HG03095 (cell line): ENCODE measurements around the gene MAML3.

Source experiments
- ATAC-seq: cut with Tn5 transposase; IDR thresholded peaks from one replicate; pipeline ENCODE4 v1.9.1; 2021; ENCODE audit warnings: moderate library complexity; ENCODE audit not compliant: unreplicated experiment

The MAML3 gene

DNA sequence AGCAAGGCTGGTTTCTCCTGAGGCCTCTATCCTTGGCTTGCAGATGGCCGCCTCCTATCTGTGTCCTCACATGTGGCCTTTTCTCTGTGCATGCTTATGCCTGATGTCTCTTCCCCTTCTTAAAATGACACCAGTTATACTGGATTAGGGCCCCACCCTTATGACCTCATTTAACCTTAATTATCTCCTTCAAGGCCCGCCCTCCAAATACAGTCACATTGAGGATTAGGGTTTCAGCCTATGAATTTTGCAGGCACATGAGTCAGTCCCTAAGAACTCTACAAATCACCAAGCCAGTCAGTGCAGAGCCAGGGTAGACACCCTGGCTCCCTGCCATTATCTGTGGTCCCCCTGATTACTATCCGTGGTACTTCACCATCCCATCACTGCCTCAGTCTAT lies 51.6 kb downstream of the MAML3 start:
- ATAC-seq: no peak

DNA sequence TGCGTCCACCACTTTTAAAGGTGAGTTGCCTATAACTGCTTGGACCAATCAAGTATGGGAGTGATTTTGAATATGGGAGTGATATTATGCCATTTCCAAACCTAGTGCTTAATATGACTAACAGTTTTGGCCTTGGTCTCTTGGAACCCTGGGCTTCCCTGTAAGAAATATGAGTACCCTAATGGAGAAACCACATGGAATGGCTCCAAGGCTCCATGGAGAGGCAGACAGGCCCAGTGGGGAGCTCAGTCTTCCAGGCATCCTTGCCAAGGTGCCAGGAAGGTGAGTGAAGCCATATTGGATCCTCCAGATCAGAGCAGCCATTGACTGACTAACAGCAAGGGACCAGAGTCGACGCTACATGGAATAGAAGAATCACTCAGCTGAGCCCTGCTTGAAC lies 53.2 kb downstream of the MAML3 start:
- ATAC-seq: no peak

DNA sequence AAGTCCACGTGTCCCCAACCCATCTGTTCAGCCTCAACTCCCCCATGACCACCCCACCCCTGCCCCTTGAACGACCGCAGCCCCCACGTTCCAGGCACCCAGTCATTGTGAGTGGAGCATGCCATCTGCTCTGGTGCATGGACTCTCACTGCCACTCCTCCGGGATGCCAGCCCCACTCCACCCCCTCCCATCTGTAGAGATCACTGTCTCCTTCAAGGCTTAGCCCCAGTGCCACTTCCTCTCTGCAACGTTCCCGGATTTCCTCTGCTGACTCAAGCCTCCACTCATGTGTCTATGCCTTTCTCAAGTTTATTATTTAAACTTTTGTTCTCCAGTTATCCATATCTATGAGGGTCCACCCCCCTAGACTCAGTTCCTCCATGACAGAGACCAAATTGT lies 54.0 kb downstream of the MAML3 start:
- ATAC-seq: no peak

DNA sequence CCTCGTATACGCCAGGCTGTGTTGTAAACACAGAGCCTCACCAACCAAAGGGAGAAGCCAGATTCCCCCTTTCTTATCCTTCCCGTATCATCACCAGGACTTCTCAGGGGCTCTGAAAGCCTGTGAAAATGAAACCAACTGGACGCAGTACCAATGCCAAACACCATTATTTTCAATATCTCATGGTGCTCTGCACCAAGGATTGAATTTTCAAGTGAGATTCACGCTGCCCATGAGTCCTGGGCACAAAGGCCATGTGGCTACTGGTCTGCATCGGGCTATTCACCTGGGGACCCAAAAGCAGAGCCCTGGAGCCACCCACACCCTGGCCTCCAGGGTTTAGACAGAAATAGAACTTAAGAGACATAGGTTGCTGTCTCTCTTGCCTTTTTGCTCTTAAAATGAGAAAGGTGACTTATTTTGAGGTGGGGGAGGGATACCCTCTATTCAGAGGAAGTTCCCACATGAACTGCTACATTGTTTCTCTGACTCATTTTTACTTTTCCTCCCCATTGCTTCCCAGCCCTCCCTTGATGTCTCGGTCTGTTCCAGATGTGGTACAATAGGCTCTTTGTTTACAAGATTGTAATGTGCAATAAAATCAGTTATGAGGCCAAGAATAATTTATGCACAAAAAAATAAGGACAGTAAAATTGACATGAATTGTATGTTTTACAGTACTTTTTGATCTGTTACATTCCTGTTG lies 55.4 kb downstream of the MAML3 start:
- ATAC-seq: no peak

DNA sequence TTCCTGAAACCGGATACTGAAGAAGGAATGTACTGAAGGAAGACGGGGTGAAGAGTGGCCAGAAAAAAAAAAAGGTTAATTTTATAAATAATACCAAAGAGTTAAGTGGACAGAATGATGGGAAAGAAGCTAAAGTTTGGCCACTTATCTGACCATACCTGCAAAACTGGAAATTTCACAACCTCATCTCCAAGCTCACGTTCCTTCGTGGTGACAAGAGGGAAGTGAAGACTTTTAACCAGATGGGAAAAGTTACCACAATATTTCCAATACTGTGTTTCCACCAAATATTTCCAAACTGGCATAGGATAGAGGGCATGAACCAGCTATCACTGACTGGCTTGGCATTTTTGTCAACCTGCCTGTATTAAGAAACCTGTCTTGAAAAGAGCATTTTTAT lies 56.4 kb downstream of the MAML3 start:
- no peak for ATAC-seq

DNA sequence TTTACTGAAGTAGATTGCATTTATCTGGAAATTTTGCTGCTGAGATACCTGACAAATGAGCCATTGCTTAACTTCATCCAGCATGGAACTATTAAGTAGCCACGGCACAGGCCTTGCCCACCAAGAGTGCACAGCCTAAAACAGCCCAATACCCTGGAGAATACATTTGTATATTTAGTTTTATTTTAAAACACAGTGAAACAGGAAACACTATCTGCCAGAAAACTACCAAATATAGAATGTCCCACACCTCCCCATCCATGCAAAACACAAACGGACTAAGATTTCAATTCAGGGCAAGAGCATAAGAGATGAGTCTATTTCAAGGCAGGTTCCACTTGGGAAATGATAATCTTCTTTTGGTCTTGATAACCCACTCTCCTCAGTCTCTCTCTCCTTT lies 57.1 kb downstream of the MAML3 start:
- no peak for ATAC-seq

DNA sequence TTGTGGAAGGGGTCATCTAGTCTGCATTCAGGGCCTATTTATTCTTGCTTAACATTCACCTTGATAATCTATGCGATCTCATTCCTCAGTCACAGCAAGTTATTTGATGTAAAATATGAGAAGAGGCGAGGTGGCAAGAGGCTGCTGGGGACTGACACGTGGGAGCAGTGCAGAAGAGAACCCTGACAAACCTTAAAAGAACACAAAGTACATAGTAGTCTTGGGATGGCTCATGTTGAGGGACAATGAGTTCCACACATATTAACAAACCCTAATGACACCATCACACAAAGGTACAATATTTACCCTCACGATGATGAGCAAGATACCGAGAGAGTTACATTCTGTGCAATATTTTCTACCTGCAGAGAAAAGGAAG lies 57.5 kb downstream of the MAML3 start:
- no peak for ATAC-seq

DNA sequence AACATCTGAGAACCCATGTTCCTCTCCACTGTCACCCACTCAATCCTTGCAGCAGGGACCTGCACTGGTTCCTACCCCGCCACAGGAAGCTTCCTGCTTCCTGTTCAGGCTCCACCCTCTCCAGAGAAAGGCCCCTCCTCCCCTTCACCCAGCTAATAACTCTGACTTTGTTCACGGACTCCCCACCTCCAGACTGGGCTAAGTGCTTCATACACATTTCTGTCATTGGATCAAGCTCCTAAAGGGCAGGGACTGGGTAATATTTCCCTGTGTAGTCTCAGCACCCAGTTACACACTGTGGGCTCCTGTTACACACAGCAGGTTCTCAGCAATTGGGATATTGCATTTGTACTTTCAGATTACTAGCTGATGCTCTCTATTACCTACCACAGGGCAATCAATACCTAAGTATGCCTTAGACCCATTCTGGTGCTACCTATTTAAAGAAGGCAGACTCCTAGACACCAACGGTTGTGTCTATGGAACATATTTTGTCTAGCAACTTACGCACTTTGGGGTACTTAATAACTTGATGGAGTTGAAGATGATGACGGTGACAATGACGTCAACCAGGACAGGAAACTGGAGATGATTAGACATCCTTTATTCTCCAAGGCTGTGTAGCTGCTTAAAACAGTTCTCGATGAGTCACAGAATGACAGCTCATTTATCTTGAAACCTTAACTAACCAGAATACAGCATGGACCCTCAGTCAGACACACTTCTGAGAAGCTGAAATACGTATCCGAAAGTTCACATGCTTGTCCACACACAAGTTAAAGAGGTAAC lies 58.1 kb downstream of the MAML3 start:
- no peak for ATAC-seq

DNA sequence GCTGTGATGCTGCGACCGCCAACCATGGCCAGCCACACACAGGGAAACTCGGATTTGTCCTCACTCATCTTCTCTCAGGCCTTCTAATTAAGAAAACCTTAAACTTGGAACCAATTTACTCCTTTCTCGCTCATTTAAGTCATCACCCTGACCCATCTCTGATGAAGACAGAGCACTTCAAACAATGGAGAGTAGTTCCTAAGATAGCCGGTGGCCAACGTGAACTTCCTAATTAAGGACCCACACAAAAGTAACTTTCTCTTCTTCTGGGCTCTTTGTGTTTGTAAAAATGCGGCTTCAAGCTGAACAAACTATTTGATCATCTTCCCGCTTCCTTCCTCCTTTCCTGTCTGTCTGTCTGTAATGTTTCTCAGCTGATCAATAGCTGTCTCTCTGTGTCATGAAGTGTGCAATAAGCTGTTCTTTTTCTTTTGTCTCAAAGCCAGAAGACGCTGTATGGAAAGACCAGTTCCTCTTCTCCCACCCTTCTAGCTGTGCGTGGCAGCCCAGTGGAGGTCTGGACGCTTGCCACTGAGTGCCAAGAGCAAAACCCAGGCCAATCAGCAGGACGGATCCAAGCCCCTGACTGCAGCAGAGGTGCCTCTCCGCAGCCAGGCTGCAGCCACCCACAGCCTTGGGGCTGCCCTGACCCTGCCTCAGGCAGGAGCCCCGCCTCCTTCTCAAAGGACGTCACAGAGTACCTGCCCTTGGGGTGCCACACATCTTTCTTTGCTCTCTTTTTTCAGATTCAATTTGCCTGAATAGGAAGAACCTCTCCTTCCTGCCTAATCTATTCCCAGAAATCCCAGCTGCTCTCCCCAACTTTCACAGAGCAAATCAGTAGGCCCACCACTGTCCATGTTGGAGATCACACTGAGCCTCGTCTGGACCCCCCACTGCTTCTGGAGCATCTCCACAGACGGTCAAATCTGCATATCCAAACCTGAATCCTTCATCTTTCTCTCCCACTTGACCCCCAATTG lies 59.3 kb downstream of the MAML3 start:
- no peak for ATAC-seq

DNA sequence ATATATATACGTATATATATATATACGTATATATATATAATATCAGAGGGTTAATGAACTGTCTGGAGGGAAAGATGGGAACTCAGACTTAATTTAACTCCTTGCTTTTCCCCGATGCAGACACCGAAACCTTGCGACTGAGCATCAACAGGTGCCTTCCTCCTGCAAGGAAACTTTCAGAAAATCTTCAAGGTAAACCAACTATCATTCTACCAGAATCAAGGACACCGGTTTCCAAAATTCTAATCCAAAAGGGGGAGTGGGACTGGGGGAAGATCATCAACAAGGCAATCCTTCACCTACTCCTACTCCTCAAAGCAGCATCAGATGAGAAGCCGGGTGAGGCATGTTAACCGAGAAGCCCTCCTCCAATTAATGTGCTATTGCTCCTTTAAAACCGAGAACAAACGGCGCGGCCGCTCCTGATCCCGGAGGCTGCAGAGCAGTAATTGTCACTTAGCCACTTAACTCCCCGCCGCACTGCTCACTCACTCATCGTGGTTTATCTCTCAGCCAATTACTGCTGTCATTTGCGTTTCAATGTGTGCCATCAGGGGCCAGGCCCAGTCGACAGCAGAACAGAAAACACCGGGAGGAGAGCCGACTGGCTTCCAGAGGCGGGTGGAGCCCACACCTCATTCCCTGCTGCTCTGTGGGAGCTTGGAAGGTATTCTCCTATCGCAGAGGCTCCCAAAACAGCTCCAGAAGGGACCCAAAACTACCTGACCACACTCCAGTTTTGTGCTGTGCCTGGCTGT lies 61.7 kb downstream of the MAML3 start:
- no peak for ATAC-seq

DNA sequence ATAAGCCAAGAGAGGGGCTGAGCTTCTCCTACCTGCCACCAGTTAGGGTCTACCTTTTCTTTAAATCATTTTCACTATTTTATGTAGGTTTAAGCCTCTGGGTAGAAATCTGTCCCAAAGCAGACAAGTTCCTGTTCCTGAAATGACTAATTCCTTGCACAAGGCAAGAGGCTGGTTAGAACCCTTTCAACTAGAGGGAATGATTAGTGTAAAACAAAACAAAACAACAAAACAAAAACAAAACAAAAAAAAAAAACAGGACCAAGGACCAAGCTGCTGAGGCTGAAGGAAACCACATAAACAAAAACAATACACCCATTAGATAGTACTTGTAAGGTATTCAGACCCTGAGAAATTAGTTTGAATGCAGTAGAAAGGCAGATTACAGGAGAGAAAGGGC lies 62.7 kb downstream of the MAML3 start:
- ATAC-seq: no peak

DNA sequence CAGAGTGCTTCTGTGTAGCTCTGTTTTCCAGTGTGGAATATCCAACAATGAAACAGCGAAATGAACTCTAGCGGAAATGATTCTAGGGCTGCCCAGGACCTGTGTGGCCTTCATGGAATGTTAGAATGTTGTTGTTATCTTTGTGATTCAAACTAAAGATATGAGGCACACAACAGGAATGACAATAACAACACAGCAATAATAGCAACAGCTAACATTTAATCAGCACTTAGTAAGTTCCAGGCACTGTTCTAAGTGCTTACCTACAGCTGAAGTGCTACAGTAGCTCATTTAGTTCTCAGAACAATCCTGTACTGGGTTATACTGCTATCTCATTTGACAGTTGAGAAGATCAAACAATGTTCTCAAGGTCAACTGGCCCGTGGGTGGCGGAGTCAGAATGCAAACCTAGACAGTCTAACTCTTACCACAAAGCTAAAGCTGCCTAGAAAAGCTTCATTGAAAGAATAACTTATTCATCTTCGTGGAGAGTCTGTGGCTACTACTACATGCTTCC lies 63.7 kb downstream of the MAML3 start:
- ATAC-seq: no peak

DNA sequence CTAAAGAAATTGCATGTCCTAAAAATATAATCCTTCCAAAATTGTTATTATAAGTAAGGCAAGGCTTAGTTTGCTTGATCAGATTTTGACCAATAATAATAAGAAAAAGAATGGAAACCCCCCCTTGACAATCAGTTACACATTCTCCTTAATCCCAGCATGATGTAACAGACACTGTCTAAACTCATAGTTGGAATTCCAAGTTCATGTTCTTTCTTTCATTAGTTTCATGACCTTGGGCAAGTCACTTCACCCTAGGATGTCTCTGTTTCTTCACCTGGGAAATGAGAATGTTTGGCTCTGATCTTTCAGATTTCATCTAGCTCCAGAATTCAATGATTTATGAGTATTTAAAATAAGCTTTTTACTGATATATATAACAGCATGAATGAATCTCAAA lies 64.8 kb downstream of the MAML3 start:
- ATAC-seq: no peak

DNA sequence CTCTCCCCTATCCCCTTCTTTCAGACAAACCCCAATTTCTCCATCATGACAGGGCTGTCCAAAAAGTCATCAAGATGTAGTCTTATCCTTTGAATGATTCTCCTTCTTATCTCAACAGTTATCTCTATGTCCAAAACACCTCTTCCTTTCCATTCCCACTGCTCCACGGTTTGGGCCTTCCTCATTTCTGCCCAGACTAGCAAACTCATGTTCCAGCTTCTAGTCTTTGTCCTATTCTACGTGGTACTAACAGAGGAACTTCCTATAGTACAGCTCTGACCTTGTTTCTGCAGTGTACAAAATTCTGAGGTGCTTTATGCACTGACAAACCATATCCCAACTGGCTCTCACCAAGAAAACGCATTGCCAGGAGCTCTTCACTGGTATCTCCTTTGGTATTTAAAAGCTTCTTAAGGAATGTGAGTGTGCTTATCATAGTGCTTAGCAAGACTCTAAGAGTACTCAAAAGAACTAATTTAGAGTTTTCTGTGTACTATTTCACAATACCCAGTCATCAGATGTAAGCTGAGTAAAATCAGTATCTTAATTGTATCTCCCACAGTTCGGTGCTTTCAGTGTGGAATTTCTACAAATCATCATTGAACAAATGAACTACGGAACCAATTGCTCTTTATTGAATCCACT lies 65.5 kb downstream of the MAML3 start:
- ATAC-seq: no peak

DNA sequence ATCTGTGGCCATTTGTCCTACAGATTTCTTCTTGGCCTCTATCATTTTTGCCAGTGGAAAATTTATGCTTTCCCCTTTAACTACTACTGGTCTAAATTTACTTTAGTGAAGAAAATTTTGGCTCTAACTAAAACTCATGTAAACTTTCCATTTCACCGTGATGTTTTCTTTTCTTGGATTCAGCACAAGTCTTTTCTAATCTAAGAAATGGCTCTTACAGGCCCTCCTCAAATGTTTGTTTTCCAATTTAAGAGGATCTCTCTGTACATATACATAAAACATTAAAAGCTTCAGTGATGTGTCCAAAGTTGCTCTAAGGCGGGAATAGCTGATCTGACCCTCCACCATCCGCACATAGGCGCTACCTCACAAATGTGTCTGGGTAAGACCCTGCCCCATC lies 68.1 kb downstream of the MAML3 start:
- ATAC-seq: no peak

DNA sequence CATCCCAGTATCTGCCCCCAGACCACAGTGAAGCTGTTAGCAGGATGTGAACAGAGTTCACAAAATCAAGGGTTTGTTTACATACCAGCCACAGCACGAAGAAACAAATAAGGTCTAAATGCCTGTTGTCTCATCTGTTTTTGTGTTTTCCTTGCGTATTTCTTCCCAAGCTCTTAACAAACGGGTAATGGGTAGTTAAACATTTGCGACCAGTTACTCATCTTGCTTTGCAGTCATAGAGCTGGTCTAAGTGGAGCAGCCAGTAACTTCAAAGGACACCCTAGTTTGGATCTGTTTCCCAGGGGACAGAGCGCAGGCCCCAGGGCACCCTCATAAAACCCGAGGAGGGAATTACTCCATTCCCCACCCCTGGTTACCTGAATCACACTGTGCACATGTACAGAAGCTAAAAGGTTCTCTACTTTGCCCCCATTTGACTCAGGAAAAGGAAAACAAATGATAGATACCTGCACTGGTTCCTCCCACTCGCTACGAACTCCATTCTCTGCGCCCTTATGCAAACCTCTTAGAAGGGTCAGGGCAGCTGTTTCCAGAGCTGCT lies 68.8 kb downstream of the MAML3 start:
- no peak for ATAC-seq

DNA sequence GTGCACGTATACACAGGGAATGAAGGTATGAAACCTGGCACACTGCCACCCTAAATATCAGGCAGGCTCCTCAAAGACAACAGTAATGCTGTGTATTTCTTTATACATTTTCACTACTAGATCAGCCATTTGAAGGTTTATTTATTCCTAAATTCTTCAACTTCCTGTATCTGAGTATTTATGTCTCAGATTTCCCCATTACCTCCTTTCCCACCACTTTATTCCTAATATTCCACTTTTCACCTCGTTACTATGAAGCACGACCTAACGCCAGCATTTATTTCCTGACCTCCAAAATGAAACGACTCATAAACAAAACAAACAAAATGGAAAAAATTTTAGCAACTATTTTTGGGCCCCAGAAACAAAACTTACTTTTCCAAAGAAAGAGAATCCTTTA lies 69.6 kb downstream of the MAML3 start:
- ATAC-seq: no peak

DNA sequence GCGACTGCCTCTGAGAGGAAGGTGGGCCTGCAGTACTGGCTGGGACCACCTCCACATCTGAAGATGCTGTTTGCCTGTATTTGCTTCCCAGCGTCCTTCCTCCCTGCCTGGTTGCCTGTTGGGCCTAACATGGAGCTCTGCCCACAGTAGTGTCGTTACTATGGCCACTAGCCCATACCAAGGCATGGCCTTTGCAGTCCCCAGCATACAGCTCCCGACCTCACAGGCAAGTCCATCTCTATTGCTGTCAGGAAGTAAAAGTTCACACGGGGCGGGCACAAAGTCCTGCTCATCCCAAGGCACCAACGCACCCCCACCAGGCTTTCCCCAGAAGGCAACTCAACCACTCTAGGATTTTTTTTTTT lies 71.6 kb downstream of the MAML3 start:
- ATAC-seq: no peak

DNA sequence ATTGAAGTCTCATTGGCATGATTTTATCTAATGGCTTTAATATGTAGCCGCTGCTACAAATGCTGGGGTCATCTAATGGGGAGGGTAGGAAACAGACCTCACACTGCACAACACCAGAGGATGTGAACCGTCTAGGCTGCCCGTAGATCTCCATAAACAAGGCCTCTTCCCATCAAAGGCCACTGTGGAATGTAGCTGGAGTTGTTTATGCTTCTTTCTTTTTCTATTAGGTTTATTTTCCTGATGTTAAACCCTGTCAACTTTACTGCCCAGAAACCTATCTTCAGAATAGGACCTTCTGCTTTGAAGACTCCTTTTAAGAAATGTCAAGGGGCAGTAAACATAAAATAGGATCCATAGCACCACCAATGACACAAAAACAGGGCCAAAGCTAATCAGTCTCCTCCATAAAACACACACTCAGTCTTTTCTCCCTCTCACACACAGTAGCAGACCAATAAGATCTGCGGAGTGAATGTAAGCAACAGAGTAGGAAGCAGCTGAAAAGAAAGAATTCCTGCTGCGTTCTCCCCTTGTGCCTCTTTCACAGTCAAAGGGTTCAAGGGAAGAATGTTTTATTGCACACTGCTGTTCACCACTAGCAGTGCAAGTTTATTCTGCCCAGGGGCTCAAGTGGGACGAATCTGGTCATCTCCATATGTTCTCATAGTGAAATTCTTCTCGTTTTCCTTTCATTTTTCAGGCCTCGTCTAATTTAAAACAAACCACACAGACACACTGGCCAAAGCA lies 72.2 kb downstream of the MAML3 start:
- no peak for ATAC-seq
